ENCODE results near the gene DUSP1.

- TF ChIP-seq CTCF (IDR thresholded peaks at IDR 0.05) = no peak
- TF ChIP-seq POLR2A (IDR thresholded peaks at IDR 0.05) = no peak
- no peak for TF ChIP-seq POLR2AphosphoS5 (IDR thresholded peaks at IDR 0.05)
These were observed 25.6 kb downstream of the DUSP1 start for GRCh38 chr5:172745406-172745805.

All from gastroesophageal sphincter (tissue), 3 donors.